ENCODE measurements around the gene ATP5F1D.

DNA sequence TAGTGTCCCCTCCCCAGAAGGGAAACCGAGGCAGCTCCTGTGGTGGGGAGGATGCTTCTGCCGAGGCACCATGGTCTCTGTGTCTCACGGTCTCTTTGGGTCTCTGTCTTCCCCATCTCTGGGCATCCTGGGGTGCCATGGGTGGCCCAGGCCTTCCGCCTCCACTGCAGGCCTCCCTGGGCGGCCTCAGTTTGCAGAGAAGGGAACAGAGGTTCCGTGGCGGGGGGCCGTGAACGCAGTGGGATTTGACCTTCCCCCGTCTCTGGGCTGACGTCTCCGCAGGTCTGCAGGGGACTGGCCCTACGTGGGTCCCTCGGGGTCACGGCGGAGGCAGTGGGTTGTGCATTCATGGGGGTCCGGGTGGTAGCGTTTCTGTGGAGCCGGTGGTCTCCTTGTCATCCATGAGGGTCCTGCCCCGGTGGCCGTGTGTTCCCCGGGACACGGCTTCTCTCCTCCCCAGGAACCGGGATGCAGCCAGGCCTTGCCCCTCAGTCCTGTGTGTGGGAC, 48.7 kb downstream of the ATP5F1D start:
- TF ChIP-seq, protein P1, sequence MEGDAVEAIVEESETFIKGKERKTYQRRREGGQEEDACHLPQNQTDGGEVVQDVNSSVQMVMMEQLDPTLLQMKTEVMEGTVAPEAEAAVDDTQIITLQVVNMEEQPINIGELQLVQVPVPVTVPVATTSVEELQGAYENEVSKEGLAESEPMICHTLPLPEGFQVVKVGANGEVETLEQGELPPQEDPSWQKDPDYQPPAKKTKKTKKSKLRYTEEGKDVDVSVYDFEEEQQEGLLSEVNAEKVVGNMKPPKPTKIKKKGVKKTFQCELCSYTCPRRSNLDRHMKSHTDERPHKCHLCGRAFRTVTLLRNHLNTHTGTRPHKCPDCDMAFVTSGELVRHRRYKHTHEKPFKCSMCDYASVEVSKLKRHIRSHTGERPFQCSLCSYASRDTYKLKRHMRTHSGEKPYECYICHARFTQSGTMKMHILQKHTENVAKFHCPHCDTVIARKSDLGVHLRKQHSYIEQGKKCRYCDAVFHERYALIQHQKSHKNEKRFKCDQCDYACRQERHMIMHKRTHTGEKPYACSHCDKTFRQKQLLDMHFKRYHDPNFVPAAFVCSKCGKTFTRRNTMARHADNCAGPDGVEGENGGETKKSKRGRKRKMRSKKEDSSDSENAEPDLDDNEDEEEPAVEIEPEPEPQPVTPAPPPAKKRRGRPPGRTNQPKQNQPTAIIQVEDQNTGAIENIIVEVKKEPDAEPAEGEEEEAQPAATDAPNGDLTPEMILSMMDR (IDR thresholded peaks at IDR 0.05): no peak
- TF ChIP-seq EP300 (IDR thresholded peaks at IDR 0.05): no peak
- no peak for TF ChIP-seq POLR2A (IDR thresholded peaks at IDR 0.05)

Data from upper lobe of left lung (tissue), 4 donors.